ENCODE measurements around the gene RCOR1. TPM values are rescaled to one million over a fixed set of nuclear protein-coding genes. Genes with fewer than 3 reads are reported as not detected.

RCOR1 gene
- total RNA-seq, 2 donors from 2014 or later = 17.1 to 17.5 TPM

- Mint-ChIP-seq H3K9me3 (no peaks in the 10 kb centered on the region), H3K4me1 (ENCODE audit: low read depth in 2 of 2) (peaks cover 38 to 51% of the 10 kb centered on the region in 2 donors), H3K27ac (peak overlapping the region; percentile 6 to 8), H3K36me3 (no peaks in the 10 kb centered on the region), H3K4me3 (no peak overlapping the region), H3K27me3 (no peaks in the 10 kb centered on the region)
- peak in 1 of 2 donors; percentile 33 for ATAC-seq
- no peak for DNase-seq (ENCODE audit: low spot score)
These were observed 53.4 kb downstream of the RCOR1 start for GRCh38 chr14:102645746-102646440.

- no peak overlapping the region for H3K4me3 Mint-ChIP-seq
- DNase-seq (ENCODE audit: low spot score) (no peak), ATAC-seq (no peak)
- peaks cover 37 to 50% of the 10 kb centered on the region in 2 donors for H3K4me1 Mint-ChIP-seq (ENCODE audit: low read depth in 2 of 2)
- no peaks in the 10 kb centered on the region for H3K27me3 Mint-ChIP-seq
- H3K27ac Mint-ChIP-seq = peak overlapping the region; percentile 6 to 8
- no peaks in the 10 kb centered on the region for H3K9me3 Mint-ChIP-seq
- no peaks in the 10 kb centered on the region for H3K36me3 Mint-ChIP-seq
These were observed 54.2 kb downstream of the RCOR1 start for GRCh38 chr14:102646615-102647014.

- Mint-ChIP-seq H3K27ac (no peak overlapping the region), H3K36me3 (no peaks in the 10 kb centered on the region), H3K9me3 (no peaks in the 10 kb centered on the region), H3K4me3 (no peak overlapping the region), H3K27me3 (no peaks in the 10 kb centered on the region), H3K4me1 (ENCODE audit: low read depth in 2 of 2) (peaks cover 6 to 13% of the 10 kb centered on the region in 2 donors)
- ATAC-seq = no peak
- no peak for DNase-seq (ENCODE audit: low spot score)
These were observed 59.7 kb downstream of the RCOR1 start for GRCh38 chr14:102652194-102652593.

- H3K36me3 Mint-ChIP-seq = no peaks in the 10 kb centered on the region
- no peaks in the 10 kb centered on the region for H3K9me3 Mint-ChIP-seq
- ATAC-seq (no peak), DNase-seq (ENCODE audit: low spot score) (no peak)
- no peaks in the 10 kb centered on the region for H3K27me3 Mint-ChIP-seq
- H3K4me1 Mint-ChIP-seq (ENCODE audit: low read depth in 2 of 2) = peaks cover 6 to 8% of the 10 kb centered on the region in 2 donors
- no peak overlapping the region for H3K4me3 Mint-ChIP-seq
- no peak overlapping the region for H3K27ac Mint-ChIP-seq
These were observed 61.8 kb downstream of the RCOR1 start for GRCh38 chr14:102654298-102654697.

- Mint-ChIP-seq H3K4me1 (ENCODE audit: low read depth in 2 of 2) (peaks cover 11 to 14% of the 10 kb centered on the region in 2 donors), H3K9me3 (no peaks in the 10 kb centered on the region), H3K36me3 (no peaks in the 10 kb centered on the region), H3K27ac (no peak overlapping the region), H3K4me3 (no peak overlapping the region), H3K27me3 (no peaks in the 10 kb centered on the region)
- DNase-seq (ENCODE audit: low spot score) = no peak
- no peak for ATAC-seq
These were observed 62.7 kb downstream of the RCOR1 start for GRCh38 chr14:102655137-102655536.

GRCh38 chr14:102659797-102660196, 67.3 kb downstream of the RCOR1 start:
- Mint-ChIP-seq H3K27me3 (no peaks in the 10 kb centered on the region), H3K4me3 (no peak overlapping the region), H3K27ac (no peak overlapping the region), H3K9me3 (no peaks in the 10 kb centered on the region), H3K4me1 (ENCODE audit: low read depth in 2 of 2) (peaks cover 8 to 16% of the 10 kb centered on the region in 2 donors), H3K36me3 (no peaks in the 10 kb centered on the region)
- DNase-seq (ENCODE audit: low spot score) = no peak
- no peak for ATAC-seq

- DNase-seq (ENCODE audit: low spot score) = no peak
- no peaks in the 10 kb centered on the region for H3K36me3 Mint-ChIP-seq
- no peak overlapping the region for H3K4me3 Mint-ChIP-seq
- no peak for ATAC-seq
- H3K9me3 Mint-ChIP-seq = no peaks in the 10 kb centered on the region
- no peak overlapping the region for H3K27ac Mint-ChIP-seq
- H3K4me1 Mint-ChIP-seq (ENCODE audit: low read depth in 2 of 2) = peaks cover 8 to 16% of the 10 kb centered on the region in 2 donors
- no peaks in the 10 kb centered on the region for H3K27me3 Mint-ChIP-seq
These were observed 69.2 kb downstream of the RCOR1 start for GRCh38 chr14:102661614-102662013.

GRCh38 chr14:102662636-102663430, 70.4 kb downstream of the RCOR1 start:
- no peak for DNase-seq (ENCODE audit: low spot score)
- Mint-ChIP-seq H3K27ac (peak overlapping the region in 1 of 2 donors; percentile 10), H3K4me1 (ENCODE audit: low read depth in 2 of 2) (peaks cover 13 to 21% of the 10 kb centered on the region in 2 donors), H3K27me3 (no peaks in the 10 kb centered on the region), H3K9me3 (no peaks in the 10 kb centered on the region), H3K4me3 (no peak overlapping the region), H3K36me3 (no peaks in the 10 kb centered on the region)
- no peak for ATAC-seq

- Mint-ChIP-seq H3K36me3 (no peaks in the 10 kb centered on the region), H3K4me1 (ENCODE audit: low read depth in 2 of 2) (peaks cover 13 to 21% of the 10 kb centered on the region in 2 donors), H3K27me3 (no peaks in the 10 kb centered on the region), H3K9me3 (no peaks in the 10 kb centered on the region), H3K27ac (peak overlapping the region in 1 of 2 donors; percentile 10), H3K4me3 (no peak overlapping the region)
- ATAC-seq (no peak), DNase-seq (ENCODE audit: low spot score) (no peak)
These were observed 71.0 kb downstream of the RCOR1 start for GRCh38 chr14:102663440-102663839.

GRCh38 chr14:102665621-102666020, 73.2 kb downstream of the RCOR1 start:
- no peaks in the 10 kb centered on the region for H3K9me3 Mint-ChIP-seq
- no peak overlapping the region for H3K27ac Mint-ChIP-seq
- peaks cover 12 to 13% of the 10 kb centered on the region in 2 donors for H3K4me1 Mint-ChIP-seq (ENCODE audit: low read depth in 2 of 2)
- no peaks in the 10 kb centered on the region for H3K36me3 Mint-ChIP-seq
- no peaks in the 10 kb centered on the region for H3K27me3 Mint-ChIP-seq
- H3K4me3 Mint-ChIP-seq = no peak overlapping the region
- no peak for ATAC-seq
- DNase-seq (ENCODE audit: low spot score) = no peak

- no peaks in the 10 kb centered on the region for H3K27me3 Mint-ChIP-seq
- ATAC-seq (no peak), DNase-seq (ENCODE audit: low spot score) (no peak)
- H3K36me3 Mint-ChIP-seq = no peaks in the 10 kb centered on the region
- peaks cover 13 to 15% of the 10 kb centered on the region in 2 donors for H3K4me1 Mint-ChIP-seq (ENCODE audit: low read depth in 2 of 2)
- no peak overlapping the region for H3K4me3 Mint-ChIP-seq
- no peak overlapping the region for H3K27ac Mint-ChIP-seq
- no peaks in the 10 kb centered on the region for H3K9me3 Mint-ChIP-seq
These were observed 74.2 kb downstream of the RCOR1 start for GRCh38 chr14:102666635-102667034.

- Mint-ChIP-seq H3K4me1 (ENCODE audit: low read depth in 2 of 2) (peaks cover 13 to 18% of the 10 kb centered on the region in 2 donors), H3K27me3 (no peaks in the 10 kb centered on the region)
These were observed 75.3 kb downstream of the RCOR1 start for GRCh38 chr14:102667703-102668102.

GRCh38 chr14:102668291-102668873, 75.9 kb downstream of the RCOR1 start:
- H3K36me3 Mint-ChIP-seq = no peaks in the 10 kb centered on the region
- ATAC-seq (no peak), DNase-seq (ENCODE audit: low spot score) (no peak)
- peaks cover 7 to 15% of the 10 kb centered on the region in 2 donors for H3K4me1 Mint-ChIP-seq (ENCODE audit: low read depth in 2 of 2)
- H3K27me3 Mint-ChIP-seq = no peaks in the 10 kb centered on the region
- H3K27ac Mint-ChIP-seq = no peak overlapping the region
- no peak overlapping the region for H3K4me3 Mint-ChIP-seq
- H3K9me3 Mint-ChIP-seq = no peaks in the 10 kb centered on the region

More at GRCh38 chr14:102667703-102668102, 75.3 kb downstream of the RCOR1 start:
- H3K4me3 Mint-ChIP-seq = no peak overlapping the region
- DNase-seq (ENCODE audit: low spot score) (no peak), ATAC-seq (no peak)
- no peaks in the 10 kb centered on the region for H3K36me3 Mint-ChIP-seq
- H3K27ac Mint-ChIP-seq = no peak overlapping the region
- no peaks in the 10 kb centered on the region for H3K9me3 Mint-ChIP-seq

GRCh38 chr14:102671410-102671809, 79.0 kb downstream of the RCOR1 start:
- peaks cover 5 to 18% of the 10 kb centered on the region in 2 donors for H3K4me1 Mint-ChIP-seq (ENCODE audit: low read depth in 2 of 2)
- no peak overlapping the region for H3K4me3 Mint-ChIP-seq
- H3K27me3 Mint-ChIP-seq = no peaks in the 10 kb centered on the region
- no peak overlapping the region for H3K27ac Mint-ChIP-seq
- ATAC-seq (no peak), DNase-seq (ENCODE audit: low spot score) (no peak)
- H3K36me3 Mint-ChIP-seq = no peaks in the 10 kb centered on the region
- H3K9me3 Mint-ChIP-seq = no peaks in the 10 kb centered on the region
